A673 (cell line): ENCODE measurements around the gene AK2. TPM values are rescaled to one million over a fixed set of nuclear protein-coding genes. Genes with fewer than 3 reads are reported as not detected.

Experiments
- BruUV-seq: library from RNA; stranded (reverse); fragments of 400-500 nt; replicated peaks from 2 replicates; lab custom pipeline; 2021; lab: Mats Ljungman, UMichigan
- CTCF ChIA-PET: fragments of 300-600 bp; sonication (Branson Sonifier 250); formaldehyde crosslinking; loops from one replicate; lab custom pipeline; 2022; ENCODE audit warnings: antibody characterized with exemption; lab: Charles Lee
- POLR2A ChIA-PET: fragments of 300-600 bp; sonication (Branson Sonifier 250); formaldehyde crosslinking; loops from one replicate; lab custom pipeline; 2022; ENCODE audit warnings: antibody characterized with exemption; ENCODE audit not compliant: low non-redundant PET; lab: Charles Lee
- DNase-seq: peaks from one replicate; pipeline ENCODE4 v3.0.0-alpha.2; 2015; ENCODE audit warnings: low spot score
- H3K27ac ChIP-seq: fragments of 200-600 bp; sonication (generic); 2 replicates; pipeline ENCODE4 v1.5.1; 2016; ENCODE audit warnings: mixed run types, low read depth, mild to moderate bottlenecking, mixed read lengths, antibody characterized with exemption, low read length; ENCODE audit not compliant: poor library complexity, severe bottlenecking
- H3K27me3 ChIP-seq: fragments of 200-600 bp; sonication (generic); replicated peaks from 2 replicates; pipeline ENCODE4 v1.6.1; 2017; ENCODE audit warnings: mixed run types, low read depth, mild to moderate bottlenecking, mixed read lengths, antibody characterized with exemption, low read length; ENCODE audit not compliant: insufficient read depth, poor library complexity
- H3K36me3 ChIP-seq: fragments of 200-600 bp; sonication (generic); 2 replicates; pipeline ENCODE4 v1.6.1; 2016; ENCODE audit warnings: mixed run types, mild to moderate bottlenecking, mixed read lengths, antibody characterized with exemption, low read length; ENCODE audit not compliant: insufficient read depth, poor library complexity, severe bottlenecking
- H3K4me1 ChIP-seq: fragments of 200-600 bp; sonication (generic); 2 replicates; pipeline ENCODE4 v1.6.1; 2017; ENCODE audit warnings: mixed run types, mild to moderate bottlenecking, mixed read lengths, antibody characterized with exemption, low read length; ENCODE audit not compliant: insufficient read depth, poor library complexity, severe bottlenecking
- H3K4me3 ChIP-seq: fragments of 200-600 bp; sonication (generic); 2 replicates; pipeline ENCODE4 v1.5.1; 2016; ENCODE audit warnings: low read depth, mixed run types, mild to moderate bottlenecking, mixed read lengths, low read length; ENCODE audit not compliant: poor library complexity, severe bottlenecking
- H3K9me3 ChIP-seq: fragments of 200-600 bp; sonication (generic); 2 replicates; pipeline ENCODE4 v1.6.1; 2016; ENCODE audit warnings: mixed run types, low read depth, mild to moderate bottlenecking, mixed read lengths, antibody characterized with exemption, low read length; ENCODE audit not compliant: poor library complexity, severe bottlenecking
- CTCF ChIP-seq: fragments of 300-800, 200-600 bp; sonication (generic); conservative IDR thresholded peaks from 2 replicates; pipeline ENCODE4 v1.5.1; 2017; ENCODE audit warnings: low read depth, mild to moderate bottlenecking, antibody characterized with exemption, low read length, moderate library complexity, mixed read lengths
- EZH2 ChIP-seq: fragments of 200-600 bp; sonication (generic); IDR thresholded peaks from 2 replicates; pipeline ENCODE4 v1.6.1; 2017; ENCODE audit warnings: borderline replicate concordance, low read depth, mild to moderate bottlenecking, mixed read lengths, antibody characterized with exemption, low read length; ENCODE audit not compliant: poor library complexity, severe bottlenecking
- intact Hi-C: fragments of 100-400 bp; cut with micrococcal nuclease; formaldehyde crosslinking; loops from one replicate; pipeline ENCODE4 v1.10.0; 2022; ENCODE audit not compliant: unreplicated experiment
- total RNA-seq: library from RNA; stranded (reverse); gene quantifications from 2 replicates; pipeline ENCODE4 v1.2.3, GENCODE V29; 2021

The AK2 gene
- total RNA-seq, 1 experiment from 2014 or later, result 196 TPM

- ChIA-PET CTCF (interaction anchor here (0.5 to 1.0 kb wide), 6 partner anchors 9 to 131 kb away, joined by 3 to 10 read pairs (median 5); no protein-coding TSS in a partner anchor), POLR2A (interaction anchor here (0.5 kb wide), 1 partner anchor 79 kb away, joined by 3 read pairs; no protein-coding TSS in a partner anchor)
- Histone ChIP-seq H3K4me3 (no peak overlapping the region), H3K4me1 (no peaks in the 10 kb centered on the region), H3K36me3 (no peaks in the 10 kb centered on the region), H3K27me3 (no peaks in the 10 kb centered on the region), H3K9me3 (no peaks in the 10 kb centered on the region), H3K27ac (no peak overlapping the region)
- TF ChIP-seq CTCF (no peak), EZH2 (no peak)
- intact Hi-C loops, result no loop called here
- no TSS peak for BruUV-seq
- no peak for DNase-seq
Measured at GRCh38 chr1:33057095-33057494, 20.4 kb upstream of the AK2 start.

DNA sequence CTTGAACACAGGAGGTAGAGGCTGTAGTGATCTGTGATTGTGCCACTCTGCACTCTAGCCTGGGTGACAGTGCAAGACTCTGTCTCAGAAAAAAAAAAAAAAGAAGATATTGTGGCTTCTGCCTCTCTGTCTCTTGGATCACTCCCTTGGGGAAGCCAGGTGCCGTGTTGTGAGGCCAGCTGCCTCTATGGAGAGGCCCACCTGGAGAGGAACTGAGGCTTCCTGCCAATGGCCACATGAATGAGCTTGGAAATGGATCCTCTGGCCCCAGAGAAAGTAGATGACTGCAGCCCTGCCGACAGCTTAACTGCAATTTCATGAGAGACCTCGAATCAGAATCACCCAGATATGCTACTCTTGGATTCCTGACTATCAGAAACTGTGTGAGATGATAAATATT lies 19.7 kb upstream of the AK2 start:
- Histone ChIP-seq H3K4me1 (no peaks in the 10 kb centered on the region), H3K9me3 (no peaks in the 10 kb centered on the region), H3K27ac (no peak overlapping the region), H3K4me3 (no peak overlapping the region), H3K27me3 (no peaks in the 10 kb centered on the region), H3K36me3 (no peaks in the 10 kb centered on the region)
- no TSS peak for BruUV-seq
- TF ChIP-seq CTCF (no peak), EZH2 (no peak)
- CTCF ChIA-PET, result interaction anchor here (0.7 to 1.2 kb wide), 4 partner anchors 10 to 130 kb away, joined by 3 to 5 read pairs (median 4); no protein-coding TSS in a partner anchor
- POLR2A ChIA-PET, result interaction anchor here (0.5 kb wide), 1 partner anchor 79 kb away, joined by 3 read pairs; no protein-coding TSS in a partner anchor
- DNase-seq, result no peak
- intact Hi-C loops, result no loop called here

GRCh38 chr1:33055210-33056008 lies 18.7 kb upstream of the AK2 start:
- TF ChIP-seq EZH2, result no peak
- TF ChIP-seq CTCF, result peak; percentile 66
- ChIA-PET CTCF (interaction anchor here (1.2 kb wide), 1 partner anchor 122 kb away, joined by 3 read pairs; no protein-coding TSS in a partner anchor), POLR2A (no interaction called here)
- Histone ChIP-seq H3K36me3 (no peaks in the 10 kb centered on the region), H3K4me1 (no peaks in the 10 kb centered on the region), H3K27me3 (no peaks in the 10 kb centered on the region), H3K4me3 (no peak overlapping the region), H3K27ac (no peak overlapping the region), H3K9me3 (no peaks in the 10 kb centered on the region)
- DNase-seq, result peak; percentile 64
- intact Hi-C loops, result loop anchor here (1.0 kb wide), 1 partner anchor 122 kb away; no protein-coding TSS in a partner anchor
- no TSS peak for BruUV-seq
